HCT116 (cell line): ENCODE measurements around the gene ETS1. TPM values are rescaled to one million over a fixed set of nuclear protein-coding genes. Genes with fewer than 3 reads are reported as not detected.

Source experiments
- ATAC-seq: fragments of 200-7000 bp; cut with Tn5 transposase; 2 replicates; pipeline ENCODE4 v1.9.1; 2020; ENCODE audit warnings: mild to moderate bottlenecking, moderate library complexity
- BruUV-seq: library from RNA; stranded (reverse); fragments of 400-500 nt; replicated peaks from 2 replicates; lab custom pipeline; 2021; lab: Mats Ljungman, UMichigan
- CTCF ChIA-PET: fragments of 300-600 bp; sonication (Branson Sonifier 250); formaldehyde crosslinking; loops from one replicate; lab custom pipeline; 2021; ENCODE audit warnings: antibody characterized with exemption; lab: Charles Lee
- POLR2A ChIA-PET: fragments of 300-600, 350-600 bp; sonication (Branson Sonifier 250); formaldehyde crosslinking; loops from one replicate; lab custom pipeline; 2021; ENCODE audit warnings: antibody characterized with exemption; lab: Charles Lee
- RAD21 ChIA-PET, 2 experiments: fragments of 300-600 bp; sonication (Branson Sonifier 250); formaldehyde crosslinking; loops; one replicate each; lab custom pipeline; 2023; ENCODE audit warnings: low total read pairs in 2 of 2; ENCODE audit not compliant: uncharacterized antibody in 2 of 2, unreplicated experiment in 2 of 2, low non-redundant PET in 1 of 2; lab: Charles Lee
- DNase-seq: peaks from one replicate; pipeline ENCODE4 v3.0.0-alpha.2; 2010; ENCODE audit warnings: low read depth, low spot score
- H2AFZ ChIP-seq: fragments of 200-600 bp; shearing (Covaris generic), sonication (generic); 2 replicates; pipeline ENCODE4 v1.6.1; 2017; ENCODE audit warnings: low read depth, mixed run types, mixed read lengths, antibody characterized with exemption, low read length; ENCODE audit not compliant: poor library complexity, severe bottlenecking
- H3K27ac ChIP-seq: 2 replicates; pipeline ENCODE4 v1.5.1; 2012; ENCODE audit warnings: low read depth, low read length
- H3K27me3 ChIP-seq: fragments of 200-600 bp; sonication (generic); 2 replicates; pipeline ENCODE4 v1.6.1; 2016; ENCODE audit warnings: mixed run types, low read length, mixed read lengths; ENCODE audit not compliant: insufficient read depth
- H3K36me3 ChIP-seq, 2 experiments: fragments of 200-500 bp in 1 of 2; fragments of 200-600 bp in 1 of 2; sonication (Bioruptor generic) in 1 of 2; sonication (generic) in 1 of 2; 2 replicates each; pipeline versions ENCODE4 v1.5.1 to v1.6.1; 2014 to 2016; ENCODE audit warnings: low read length in 2 of 2, inconsistent platforms in 1 of 2, mixed read lengths in 1 of 2, mixed run types in 1 of 2; ENCODE audit not compliant: insufficient read depth in 2 of 2, control insufficient read depth in 1 of 2
- H3K4me1 ChIP-seq, 2 experiments: fragments of 200-600 bp in 1 of 2; sonication (generic) in 1 of 2; 2 replicates each; pipeline versions ENCODE4 v1.5.1 to v1.6.1; 2012 to 2017; ENCODE audit warnings: low read length in 2 of 2, inconsistent platforms in 1 of 2, mild to moderate bottlenecking in 1 of 2, mixed read lengths in 1 of 2, mixed run types in 1 of 2, moderate library complexity in 1 of 2; ENCODE audit not compliant: insufficient read depth in 2 of 2, control insufficient read depth in 1 of 2
- H3K4me2 ChIP-seq: fragments of 200-600 bp; sonication (generic); 2 replicates; pipeline ENCODE4 v1.6.1; 2017; ENCODE audit warnings: mixed run types, low read length, mixed read lengths
- H3K4me3 ChIP-seq, 2 experiments: fragments of 200-600 bp in 1 of 2; sonication (generic) in 1 of 2; replicated peaks in 1 of 2; 2 replicates each; pipeline ENCODE4 v1.5.1; 2011 to 2016; ENCODE audit warnings: low read length in 2 of 2, control low read depth in 1 of 2, low read depth in 1 of 2, mild to moderate bottlenecking in 1 of 2, mixed read lengths in 1 of 2, mixed run types in 1 of 2
- H3K79me2 ChIP-seq: fragments of 200-600 bp; sonication (generic); 2 replicates; pipeline ENCODE4 v1.6.1; 2017; ENCODE audit warnings: mild to moderate bottlenecking, mixed run types, low read length, moderate library complexity, mixed read lengths; ENCODE audit not compliant: insufficient read depth
- H3K9ac ChIP-seq: fragments of 200-600 bp; sonication (generic); 2 replicates; pipeline ENCODE4 v1.6.1; 2016; ENCODE audit warnings: low read length, mixed read lengths
- H3K9me2 ChIP-seq: fragments of 200-600 bp; sonication (generic), shearing (Covaris generic); 2 replicates; pipeline ENCODE4 v1.6.1; 2017; ENCODE audit warnings: mixed run types, mild to moderate bottlenecking, moderate library complexity; ENCODE audit not compliant: insufficient read depth
- H3K9me3 ChIP-seq, 2 experiments: fragments of 200-500 bp in 1 of 2; fragments of 200-600 bp in 1 of 2; sonication (Bioruptor generic) in 1 of 2; sonication (generic) in 1 of 2; 2 replicates each; pipeline ENCODE4 v1.6.1; 2014 to 2017; ENCODE audit warnings: low read length in 2 of 2, mixed read lengths in 2 of 2, inconsistent platforms in 1 of 2, low read depth in 1 of 2, mild to moderate bottlenecking in 1 of 2, mixed run types in 1 of 2, moderate library complexity in 1 of 2; ENCODE audit not compliant: control insufficient read depth in 1 of 2, insufficient read depth in 1 of 2
- H4K20me1 ChIP-seq: fragments of 200-600 bp; sonication (generic), shearing (Covaris generic); 2 replicates; pipeline ENCODE4 v1.6.1; 2017; ENCODE audit warnings: mixed run types, mild to moderate bottlenecking, moderate library complexity; ENCODE audit not compliant: insufficient read depth
- CBX3 ChIP-seq: IDR thresholded peaks from 2 replicates; pipeline ENCODE4 v1.6.1; 2012; ENCODE audit warnings: low read depth
- CEBPB ChIP-seq: IDR thresholded peaks from 2 replicates; pipeline ENCODE4 v1.6.1; 2012; ENCODE audit warnings: low read depth
- CTCF ChIP-seq, 3 experiments: fragments of 200-600 bp in 1 of 3; sonication (generic) in 1 of 3; IDR thresholded peaks in 2 of 3; conservative IDR thresholded peaks in 1 of 3; 2 replicates each; pipeline ENCODE4 v1.5.1; 2012 to 2017; ENCODE audit warnings: low read depth in 2 of 3, low read length in 2 of 3, antibody characterized with exemption in 1 of 3, borderline replicate concordance in 1 of 3, control low read depth in 1 of 3, mild to moderate bottlenecking in 1 of 3, mixed read lengths in 1 of 3, mixed run types in 1 of 3, moderate library complexity in 1 of 3; ENCODE audit not compliant: insufficient read depth in 1 of 3
- ELF1 ChIP-seq: IDR thresholded peaks from 2 replicates; pipeline ENCODE4 v1.6.1; 2012; ENCODE audit warnings: low read depth, borderline replicate concordance
- EZH2 ChIP-seq: fragments of 200-600 bp; sonication (generic); IDR thresholded peaks from 2 replicates; pipeline ENCODE4 v1.6.1; 2017; ENCODE audit warnings: antibody characterized with exemption, mixed run types
- EZH2phosphoT487 ChIP-seq: fragments of 200-600 bp; IDR thresholded peaks from 2 replicates; pipeline ENCODE4 v1.6.1; 2018; ENCODE audit warnings: antibody characterized with exemption, borderline replicate concordance
- FOSL1 ChIP-seq: IDR thresholded peaks from 2 replicates; pipeline ENCODE4 v1.6.1; 2012; ENCODE audit warnings: low read depth
- JUND ChIP-seq: IDR thresholded peaks from 2 replicates; pipeline ENCODE4 v1.6.1; 2012
- POLR2A ChIP-seq: IDR thresholded peaks from 2 replicates; pipeline ENCODE4 v1.7.0; 2011; ENCODE audit warnings: borderline replicate concordance; ENCODE audit not compliant: insufficient read depth, insufficient read length; ENCODE audit errors: extremely low read depth
- POLR2AphosphoS5 ChIP-seq: IDR thresholded peaks from 2 replicates; pipeline ENCODE4 v1.6.1; 2011; ENCODE audit warnings: mild to moderate bottlenecking, low read depth, low read length, moderate library complexity
- RAD21 ChIP-seq: IDR thresholded peaks from 2 replicates; pipeline ENCODE4 v1.6.1; 2012; ENCODE audit warnings: low read depth, mild to moderate bottlenecking
- TCF7L2 ChIP-seq: IDR thresholded peaks from 2 replicates; pipeline ENCODE4 v1.7.0; 2011; ENCODE audit warnings: borderline replicate concordance, inconsistent platforms; ENCODE audit not compliant: insufficient read depth, insufficient read length; ENCODE audit errors: extremely low read depth
- YY1 ChIP-seq: IDR thresholded peaks from 2 replicates; pipeline ENCODE4 v1.6.1; 2011; ENCODE audit warnings: low read length, low read depth, moderate library complexity, mild to moderate bottlenecking; ENCODE audit not compliant: insufficient replicate concordance; ENCODE audit errors: extremely low read depth
- ZBTB33 ChIP-seq: IDR thresholded peaks from 2 replicates; pipeline ENCODE4 v1.6.1; 2011; ENCODE audit warnings: mild to moderate bottlenecking, low read length, moderate library complexity; ENCODE audit not compliant: insufficient replicate concordance; ENCODE audit errors: extremely low read depth
- ZNF274 ChIP-seq: fragments of 200-500 bp; sonication (Bioruptor generic); IDR thresholded peaks from 2 replicates; pipeline ENCODE4 v1.6.1; 2014; ENCODE audit warnings: mild to moderate bottlenecking, low read depth, low read length, inconsistent platforms
- intact Hi-C: fragments of 100-400 bp; cut with micrococcal nuclease; formaldehyde crosslinking; loops from 2 replicates; pipeline ENCODE4 v1.10.0; 2022
- total RNA-seq: library from RNA; stranded (reverse); gene quantifications from one replicate; pipeline ENCODE4 v1.2.1, GENCODE V29; 2021; ENCODE audit not compliant: unreplicated experiment
- TF ChIP-seq, protein P1 (sequence below): IDR thresholded peaks from 2 replicates; pipeline ENCODE4 v1.6.1; 2012

The ETS1 gene
- total RNA-seq, 1 experiment from 2014 or later: 9.2 TPM

DNA sequence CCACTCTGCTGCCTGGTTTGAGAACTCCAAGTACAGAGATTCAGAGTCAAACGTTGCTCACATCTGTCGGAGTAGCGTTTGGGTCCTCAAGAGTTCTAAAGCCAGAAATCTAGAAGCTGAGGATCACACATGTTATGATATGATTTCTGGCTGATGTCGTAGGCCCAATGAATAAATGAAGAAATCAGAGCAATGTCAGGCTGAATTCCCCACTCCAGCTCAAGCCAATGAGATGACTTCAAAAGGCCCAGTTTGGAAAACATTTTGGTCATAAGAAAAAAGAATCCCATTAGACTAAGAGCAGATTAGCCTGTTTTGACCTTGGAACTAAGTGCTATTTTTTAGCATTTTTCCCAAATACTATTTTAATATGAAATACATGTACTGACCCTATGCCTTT lies 106.7 kb downstream of the ETS1 start:
- TF ChIP-seq RAD21 (no peak), ELF1 (no peak), EZH2 (no peak), YY1 (no peak), CTCF (IDR thresholded peaks at IDR 0.05 in 2 of 3, conservative IDR thresholded peaks at IDR 0.05 in 1 of 3; ENCODE audit: borderline replicate concordance in 1 of 3, insufficient read depth in 1 of 3, low read depth in 2 of 3, low read length in 2 of 3) (no peak), TCF7L2 (no peak), POLR2AphosphoS5 (no peak), JUND (no peak), ZNF274 (no peak), CEBPB (no peak), ZBTB33 (no peak), CBX3 (no peak), FOSL1 (no peak), POLR2A (no peak), EZH2phosphoT487 (no peak)
- TF ChIP-seq, protein P1, sequence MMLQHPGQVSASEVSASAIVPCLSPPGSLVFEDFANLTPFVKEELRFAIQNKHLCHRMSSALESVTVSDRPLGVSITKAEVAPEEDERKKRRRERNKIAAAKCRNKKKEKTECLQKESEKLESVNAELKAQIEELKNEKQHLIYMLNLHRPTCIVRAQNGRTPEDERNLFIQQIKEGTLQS: no peak
- TF ChIP-seq, all 23 proteins: peak for 0
- Histone ChIP-seq H3K36me3 (no peaks in the 10 kb centered on the region; a peak in 1 of 4 replicates), H3K9ac (no peak overlapping the region), H3K9me2 (no peaks in the 10 kb centered on the region), H3K4me2 (no peak overlapping the region), H3K4me1 (no peaks in the 10 kb centered on the region), H3K27me3 (no peaks in the 10 kb centered on the region), H2AFZ (no peak overlapping the region), H3K79me2 (no peaks in the 10 kb centered on the region), H3K9me3 (no peaks in the 10 kb centered on the region), H3K4me3 (no peak overlapping the region), H4K20me1 (no peaks in the 10 kb centered on the region), H3K27ac (no peak overlapping the region)
- DNase-seq (no peak), ATAC-seq (no peak)
- intact Hi-C loops: no loop called here
- no TSS peak for BruUV-seq
- ChIA-PET CTCF (no interaction called here), RAD21 (no interaction called here), POLR2A (no interaction called here)
